GM18505 (cell line): ENCODE results near the gene DMRT1.
"Not testable (repeated sequence)": the region's sequence is repeated elsewhere in the genome, so short reads cannot be mapped to it uniquely, and the experiment has no call there.

Source experiments
- ATAC-seq: cut with Tn5 transposase; IDR thresholded peaks from one replicate; pipeline ENCODE4 v1.9.1; 2021; ENCODE audit not compliant: unreplicated experiment
- POLR2A ChIP-seq: IDR thresholded peaks from 4 replicates; pipeline ENCODE4 v1.6.1; 2011; ENCODE audit warnings: borderline replicate concordance; ENCODE audit not compliant: insufficient read depth, insufficient read length; ENCODE audit errors: extremely low read depth

DMRT1 gene

GRCh38 chr9:975740-976257, 134.3 kb downstream of the DMRT1 start:
- ATAC-seq = no peak
- no peak for TF ChIP-seq POLR2A

GRCh38 chr9:976258-976942, 134.9 kb downstream of the DMRT1 start, which contains the start of gene DMRT3:
Gene DMRT3, plus strand, starts transcription at chr9:976655. Its CDS starts 347 bp downstream, at chr9:977002.
- no peak for TF ChIP-seq POLR2A
- ATAC-seq = no peak

GRCh38 chr9:976943-977837, 135.7 kb downstream of the DMRT1 start:
- TF ChIP-seq POLR2A = no peak
- ATAC-seq = no peak

DNA sequence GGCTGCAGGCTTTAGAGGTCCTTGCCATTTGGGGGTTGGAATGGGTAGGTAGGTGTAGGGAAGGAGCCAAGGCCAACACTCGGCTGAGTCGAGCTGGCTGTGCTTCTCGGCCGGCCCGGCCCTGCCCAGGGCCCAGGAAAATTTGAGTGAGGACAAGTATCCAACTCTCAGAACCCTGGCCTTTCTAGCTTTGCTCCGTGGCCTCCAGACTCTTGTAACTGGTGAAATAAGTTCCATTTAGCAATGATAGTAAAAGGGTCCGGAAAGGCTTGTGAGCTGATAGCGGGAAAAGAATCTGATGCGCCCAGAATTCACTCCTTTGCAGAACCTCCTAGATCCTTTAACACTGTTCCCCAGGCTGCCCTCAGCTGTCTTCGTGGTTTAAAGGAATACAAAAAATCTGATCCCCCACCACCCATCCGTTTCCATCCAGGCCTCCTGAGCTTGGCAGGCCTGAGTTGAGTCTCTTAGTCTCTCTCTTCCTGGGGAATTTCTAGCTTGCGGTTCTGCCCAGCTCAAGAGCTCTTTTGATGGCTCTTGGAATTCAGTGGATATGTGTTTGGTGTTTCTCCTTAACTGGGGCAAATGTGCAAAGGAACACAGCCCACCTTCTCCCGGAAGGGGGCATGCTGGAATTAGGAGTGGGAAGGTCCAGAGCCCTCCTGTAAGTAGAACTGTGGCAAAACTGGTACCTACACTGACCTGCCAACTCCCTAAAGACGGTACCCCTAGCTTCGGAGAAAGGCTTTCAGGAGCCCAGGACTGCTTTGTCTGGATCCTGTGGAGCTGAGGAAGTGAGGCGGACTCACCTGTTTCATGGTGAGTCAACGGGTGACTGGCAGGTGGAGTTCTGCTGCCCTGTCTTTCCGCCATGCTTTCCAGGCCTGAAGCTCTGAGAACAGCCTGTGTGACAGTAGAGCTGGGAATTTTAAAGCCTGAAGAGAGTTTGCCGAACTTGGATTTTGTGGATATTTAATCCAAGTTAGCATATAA, 136.6 kb downstream of the DMRT1 start:
- no peak for ATAC-seq
- TF ChIP-seq POLR2A = no peak

DNA sequence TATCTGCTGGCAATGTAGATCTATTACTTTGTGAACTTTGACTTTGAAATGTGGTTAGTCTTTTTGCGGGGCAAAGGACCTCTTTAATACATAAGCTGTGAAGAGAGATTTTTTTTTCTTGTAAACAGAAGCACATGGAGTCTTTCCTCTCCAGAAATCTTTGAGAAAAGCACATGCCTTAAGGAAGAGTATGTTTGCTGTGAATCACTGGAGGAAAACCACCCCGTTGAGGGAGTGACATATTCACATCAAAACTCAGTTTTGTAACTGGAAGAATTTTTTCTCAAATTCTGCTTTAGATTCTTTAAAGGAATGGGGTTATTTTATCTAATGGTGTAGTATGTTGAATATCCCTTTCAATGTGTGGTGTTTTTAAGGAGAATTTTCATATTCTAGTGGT, 138.5 kb downstream of the DMRT1 start:
- ATAC-seq = no peak
- TF ChIP-seq POLR2A = no peak

- TF ChIP-seq POLR2A = no peak
- ATAC-seq = no peak
Observed at GRCh38 chr9:980640-981039, 139.1 kb downstream of the DMRT1 start.

GRCh38 chr9:981491-981898, 140.0 kb downstream of the DMRT1 start:
- no peak for TF ChIP-seq POLR2A
- ATAC-seq = no peak

DNA sequence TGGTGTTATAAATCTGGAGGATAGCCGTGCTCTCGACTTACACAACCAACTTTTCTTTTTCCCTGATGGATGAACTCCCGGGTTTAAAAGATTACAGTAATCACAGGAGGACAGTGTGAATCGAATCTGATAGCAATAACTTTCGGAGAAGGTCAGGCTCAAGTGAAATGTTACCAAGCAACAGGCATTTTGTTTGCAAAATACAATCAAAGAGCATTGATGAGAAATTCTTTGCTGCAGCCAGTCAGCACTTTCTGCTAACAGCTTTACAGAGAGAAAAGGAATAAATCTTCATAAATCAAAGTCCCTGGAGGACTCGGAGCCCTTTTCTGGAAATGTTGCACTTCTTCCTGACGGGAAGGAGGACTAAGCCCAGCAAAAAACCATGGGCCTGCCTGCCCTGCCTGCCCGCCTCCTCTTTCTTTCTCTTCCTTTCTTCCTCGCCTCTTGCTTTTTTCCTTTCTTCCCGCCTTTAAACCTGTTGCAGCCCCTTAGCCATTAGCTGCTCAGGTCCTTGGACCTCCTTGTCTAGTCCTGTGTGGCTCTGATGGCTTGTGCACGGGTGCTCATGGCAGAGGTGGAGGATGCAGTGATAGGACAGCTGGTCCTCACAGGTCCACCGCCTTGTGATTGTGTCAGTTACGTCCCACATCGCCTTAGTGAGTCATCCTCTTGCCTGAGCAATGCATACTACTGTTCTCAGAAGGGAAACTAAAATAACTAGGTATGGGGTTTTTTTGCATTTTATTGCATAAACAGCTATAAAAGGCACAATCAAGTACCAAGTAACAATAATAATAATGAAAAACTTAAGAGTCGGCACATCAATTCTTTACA, 141.1 kb downstream of the DMRT1 start:
- no peak for ATAC-seq
- no peak for TF ChIP-seq POLR2A

DNA sequence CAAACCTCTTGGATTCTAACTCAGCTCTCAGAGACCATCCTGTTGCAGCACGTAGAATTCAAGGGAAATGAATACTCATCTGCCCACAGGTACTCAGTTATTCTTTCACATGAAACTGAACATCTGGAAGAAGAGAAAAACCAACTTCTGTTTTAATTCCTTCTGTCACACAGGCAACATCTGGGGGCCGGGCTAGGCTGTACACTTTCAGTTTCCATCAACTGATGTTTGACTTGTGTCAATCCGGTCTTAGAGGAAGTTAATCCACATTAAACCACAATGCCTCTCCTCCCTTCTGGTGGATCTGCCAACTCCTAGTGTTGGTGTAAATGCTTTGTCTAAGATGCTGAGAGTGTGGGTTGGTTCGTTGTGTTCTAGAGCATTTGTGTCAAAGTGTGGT, 152.5 kb downstream of the DMRT1 start:
- ATAC-seq = no peak
- TF ChIP-seq POLR2A = no peak

DNA sequence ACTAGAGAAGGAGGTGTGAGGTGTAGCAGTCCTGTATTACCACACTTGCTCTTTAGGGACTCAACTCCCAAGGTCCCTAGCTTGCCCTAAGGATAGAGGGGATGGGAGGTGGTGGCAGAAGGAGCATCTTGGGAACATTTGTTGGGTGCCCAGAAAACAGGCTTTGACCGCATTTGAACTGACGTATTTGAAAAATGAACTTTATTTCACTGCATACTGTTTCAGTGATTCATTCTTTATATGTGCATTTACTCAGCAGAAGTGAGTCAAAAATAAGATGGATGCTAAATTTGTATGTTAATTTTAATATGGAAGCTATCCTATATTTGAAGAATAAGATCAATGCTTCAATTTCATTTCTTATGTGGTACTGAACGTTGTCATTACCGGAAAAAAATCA, 153.7 kb downstream of the DMRT1 start:
- no peak for TF ChIP-seq POLR2A

GRCh38 chr9:995781-996180, 154.3 kb downstream of the DMRT1 start:
- TF ChIP-seq POLR2A = no peak
- no peak for ATAC-seq

More for the DNA sequence above, 153.7 kb downstream of the DMRT1 start:
- ATAC-seq = no peak

- not testable (repeated sequence) for ATAC-seq
Observed at GRCh38 chr9:998299-999110, 157.0 kb downstream of the DMRT1 start.

DNA sequence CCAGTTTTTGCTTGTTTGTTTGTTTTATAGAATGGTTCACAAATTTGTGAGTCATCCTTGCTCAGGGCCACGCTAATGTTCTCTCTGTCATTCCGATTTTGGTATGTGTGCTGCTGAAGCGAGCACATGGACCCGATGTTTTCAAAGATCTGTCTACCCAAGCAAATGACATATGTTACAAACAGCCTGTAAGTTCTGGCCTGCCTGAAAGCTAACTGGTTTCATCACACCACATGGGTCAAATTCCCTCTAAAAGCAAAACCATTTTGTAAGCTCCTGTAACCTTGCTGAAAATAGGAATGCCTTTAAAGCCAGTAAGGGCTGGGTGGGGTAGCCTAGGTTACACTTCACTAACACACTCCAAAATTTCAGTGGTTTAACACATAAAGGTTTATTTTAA, 160.3 kb downstream of the DMRT1 start:
- no peak for ATAC-seq
- TF ChIP-seq POLR2A = no peak
